Smooth muscle cell (in vitro differentiated cells): ENCODE results near the gene ADAM30. TPM values are rescaled to one million over a fixed set of nuclear protein-coding genes. Genes with fewer than 3 reads are reported as not detected.

ENCODE experiments used
- DNase-seq: peaks from one replicate; lab custom pipeline; 2025; ENCODE audit not compliant: unreplicated experiment; lab: John Stamatoyannopoulos, UW
- H2AFZ ChIP-seq: fragments of 200-600 bp; sonication (generic); 2 replicates; pipeline ENCODE4 v1.6.0; 2016; ENCODE audit warnings: antibody characterized with exemption, low read depth, mild to moderate bottlenecking
- H3F3A ChIP-seq: fragments of 200-600 bp; sonication (generic); 2 replicates; pipeline ENCODE4 v1.6.0; 2017; ENCODE audit warnings: antibody characterized with exemption, low read depth
- H3K27ac ChIP-seq: fragments of 200-600 bp; sonication (generic); 2 replicates; pipeline ENCODE4 v1.5.1; 2016; ENCODE audit warnings: low read depth, mild to moderate bottlenecking
- H3K27me3 ChIP-seq: fragments of 200-600 bp; sonication (generic); 2 replicates; pipeline ENCODE4 v1.6.1; 2016; ENCODE audit warnings: low read depth, mild to moderate bottlenecking
- H3K36me3 ChIP-seq: fragments of 200-600 bp; sonication (generic); 2 replicates; pipeline ENCODE4 v1.5.1; 2016; ENCODE audit warnings: low read depth
- H3K4me1 ChIP-seq: fragments of 200-600 bp; sonication (generic); 2 replicates; pipeline ENCODE4 v1.5.1; 2016; ENCODE audit warnings: low read depth
- H3K4me2 ChIP-seq: fragments of 200-600 bp; sonication (generic); 2 replicates; pipeline ENCODE4 v1.6.0; 2016; ENCODE audit warnings: mild to moderate bottlenecking
- H3K4me3 ChIP-seq: fragments of 200-600 bp; sonication (generic); 2 replicates; pipeline ENCODE4 v1.5.1; 2016; ENCODE audit warnings: mild to moderate bottlenecking
- H3K79me2 ChIP-seq: fragments of 200-600 bp; sonication (generic); 2 replicates; pipeline ENCODE4 v1.6.0; 2016; ENCODE audit warnings: low read depth, mild to moderate bottlenecking
- H3K9ac ChIP-seq: fragments of 200-600 bp; sonication (generic); 2 replicates; pipeline ENCODE4 v1.6.0; 2016; ENCODE audit warnings: low read depth
- H3K9me3 ChIP-seq: fragments of 200-600 bp; sonication (generic); replicated peaks from 2 replicates; pipeline ENCODE4 v1.5.1; 2016; ENCODE audit warnings: low read depth
- H4K20me1 ChIP-seq: fragments of 200-600 bp; sonication (generic); 2 replicates; pipeline ENCODE4 v1.6.0; 2016; ENCODE audit warnings: low read depth
- WGBS: methylation state at CpG from one replicate; pipeline ENCODE4 v1.1.7; 2016; ENCODE audit warnings: low lambda C conversion rate; 5-methylcytosine and 5-hydroxymethylcytosine counted together
- polyA plus RNA-seq: library from polyadenylated mRNA; unstranded; fragments of >200 nt; fragmentation: Nextera tagmentation; extraction: Ambion mirVana; gene quantifications from 2 replicates; pipeline ENCODE4 v1.2.1, GENCODE V29; 2016
- total RNA-seq: library from RNA; depleted of rRNA; stranded (reverse); fragments of >200 nt; gene quantifications from 2 replicates; pipeline ENCODE4 v1.2.3, GENCODE V29; 2014
- TF ChIP-seq, protein P1 (sequence below): fragments of 200-600 bp; sonication (generic); IDR thresholded peaks from 2 replicates; pipeline ENCODE4 v1.5.1; 2017; ENCODE audit warnings: borderline replicate concordance, mild to moderate bottlenecking, antibody characterized with exemption; ENCODE audit not compliant: insufficient read depth, poor library complexity, severe bottlenecking

Gene ADAM30
- total and polyA plus RNA-seq, 2 experiments from 2014 or later, result not detected

DNA sequence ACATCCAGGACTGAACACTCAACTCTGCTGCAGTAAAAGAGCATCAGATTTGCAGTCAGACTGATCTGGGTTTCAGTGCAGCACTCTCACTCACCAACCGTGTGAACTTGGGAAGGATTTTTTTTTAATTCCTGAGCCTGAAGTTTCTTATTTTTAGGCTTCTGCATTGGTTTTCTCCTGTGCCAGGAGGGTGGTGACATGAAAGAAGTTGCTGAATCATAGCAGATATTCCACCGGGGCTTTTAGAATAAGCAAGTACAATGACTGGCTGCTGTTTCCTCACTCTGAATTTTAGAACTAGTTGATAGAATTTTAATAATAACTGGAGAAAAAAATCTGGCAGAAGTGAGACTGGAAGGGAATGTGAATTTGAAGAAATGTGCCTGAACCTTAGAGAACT, 11.6 kb downstream of the ADAM30 start:
- 45% methylated on average over 2 of the region's 2 CpGs for WGBS
- DNase-seq, result no peak
- Histone ChIP-seq H4K20me1 (no peaks in the 10 kb centered on the region), H3K4me2 (no peak overlapping the region), H3K36me3 (no peaks in the 10 kb centered on the region), H3F3A (no peaks in the 10 kb centered on the region), H2AFZ (no peak overlapping the region), H3K4me1 (no peaks in the 10 kb centered on the region), H3K79me2 (no peaks in the 10 kb centered on the region), H3K27me3 (no peaks in the 10 kb centered on the region), H3K27ac (no peak overlapping the region), H3K4me3 (no peak overlapping the region), H3K9ac (no peak overlapping the region), H3K9me3 (peaks cover 4% of the 10 kb centered on the region)
- TF ChIP-seq, protein P1, sequence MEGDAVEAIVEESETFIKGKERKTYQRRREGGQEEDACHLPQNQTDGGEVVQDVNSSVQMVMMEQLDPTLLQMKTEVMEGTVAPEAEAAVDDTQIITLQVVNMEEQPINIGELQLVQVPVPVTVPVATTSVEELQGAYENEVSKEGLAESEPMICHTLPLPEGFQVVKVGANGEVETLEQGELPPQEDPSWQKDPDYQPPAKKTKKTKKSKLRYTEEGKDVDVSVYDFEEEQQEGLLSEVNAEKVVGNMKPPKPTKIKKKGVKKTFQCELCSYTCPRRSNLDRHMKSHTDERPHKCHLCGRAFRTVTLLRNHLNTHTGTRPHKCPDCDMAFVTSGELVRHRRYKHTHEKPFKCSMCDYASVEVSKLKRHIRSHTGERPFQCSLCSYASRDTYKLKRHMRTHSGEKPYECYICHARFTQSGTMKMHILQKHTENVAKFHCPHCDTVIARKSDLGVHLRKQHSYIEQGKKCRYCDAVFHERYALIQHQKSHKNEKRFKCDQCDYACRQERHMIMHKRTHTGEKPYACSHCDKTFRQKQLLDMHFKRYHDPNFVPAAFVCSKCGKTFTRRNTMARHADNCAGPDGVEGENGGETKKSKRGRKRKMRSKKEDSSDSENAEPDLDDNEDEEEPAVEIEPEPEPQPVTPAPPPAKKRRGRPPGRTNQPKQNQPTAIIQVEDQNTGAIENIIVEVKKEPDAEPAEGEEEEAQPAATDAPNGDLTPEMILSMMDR, result no peak

DNA sequence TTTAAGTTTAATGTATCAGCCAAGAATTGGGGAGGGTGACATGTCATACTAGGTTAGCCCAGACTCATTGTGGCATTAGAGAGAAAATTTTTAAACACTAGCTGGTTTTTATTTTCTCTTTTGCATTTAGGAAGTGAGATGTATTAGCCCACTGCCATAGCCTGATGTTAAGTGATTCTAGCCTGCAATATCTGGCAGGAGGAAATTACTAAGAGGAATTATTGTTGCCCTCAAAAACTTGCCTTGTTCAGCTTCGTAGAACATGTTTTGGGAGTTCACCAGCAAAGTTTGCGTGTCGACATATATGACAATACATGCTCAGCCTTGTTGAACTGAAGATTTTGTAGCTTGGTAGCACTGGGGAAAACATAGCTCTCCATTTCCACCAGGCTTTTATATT, 12.5 kb downstream of the ADAM30 start:
- TF ChIP-seq, protein P1, result no peak
- Histone ChIP-seq H3K4me3 (no peak overlapping the region), H3F3A (no peaks in the 10 kb centered on the region), H3K79me2 (no peaks in the 10 kb centered on the region), H3K27me3 (no peaks in the 10 kb centered on the region), H3K4me1 (no peaks in the 10 kb centered on the region), H3K4me2 (no peak overlapping the region), H3K9me3 (peaks cover 2% of the 10 kb centered on the region), H4K20me1 (no peaks in the 10 kb centered on the region), H3K27ac (no peak overlapping the region), H2AFZ (no peak overlapping the region), H3K36me3 (no peaks in the 10 kb centered on the region), H3K9ac (no peak overlapping the region)
- 96% methylated on average over 3 of the region's 3 CpGs for WGBS
- DNase-seq, result no peak

DNA sequence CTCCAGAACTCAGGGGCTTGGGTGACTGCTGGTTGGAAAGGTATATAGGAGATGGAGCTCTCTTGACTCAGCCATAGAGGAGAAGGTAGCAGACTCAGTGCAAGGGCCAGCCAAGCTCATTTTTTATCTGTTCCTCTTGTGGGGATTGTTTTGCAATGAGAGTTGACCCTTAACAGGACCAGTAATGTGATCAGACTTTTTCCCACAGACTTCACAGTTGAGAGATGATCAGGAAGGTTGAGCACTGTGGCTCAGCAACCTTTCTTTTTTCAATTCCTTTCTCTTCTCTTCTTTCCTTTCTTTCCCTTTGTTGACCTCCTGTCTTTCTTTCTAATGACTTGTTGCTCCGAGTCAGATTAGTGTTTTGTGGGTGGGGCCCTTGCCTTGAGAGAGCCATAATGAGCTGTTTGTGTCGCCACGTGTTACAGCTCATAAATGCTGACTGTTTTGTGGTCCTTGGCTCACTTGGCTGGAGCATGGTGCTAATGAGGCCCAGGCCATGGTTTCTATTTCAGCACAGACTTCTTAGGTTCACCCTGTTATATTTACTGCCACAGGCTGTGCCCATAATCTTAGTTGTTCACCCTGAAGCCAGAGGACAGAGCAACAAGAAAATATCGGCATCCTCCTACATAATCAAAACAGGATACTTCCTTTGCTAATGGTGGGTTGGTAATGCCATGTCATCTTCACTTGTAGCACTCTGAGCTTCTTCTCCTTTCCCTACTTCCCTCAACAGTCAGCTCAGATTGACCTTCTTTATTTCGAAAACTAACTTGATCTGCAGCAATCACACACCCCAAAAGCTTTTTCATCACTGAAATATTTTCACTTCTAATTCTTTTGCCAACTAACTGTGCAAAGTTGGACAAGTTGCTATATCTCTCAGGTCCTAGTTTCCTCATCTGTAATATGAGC, 13.9 kb downstream of the ADAM30 start:
- Histone ChIP-seq H3K4me3 (no peak overlapping the region), H3K79me2 (no peaks in the 10 kb centered on the region), H3F3A (no peaks in the 10 kb centered on the region), H3K9me3 (no peaks in the 10 kb centered on the region), H3K4me1 (no peaks in the 10 kb centered on the region), H3K36me3 (no peaks in the 10 kb centered on the region), H3K27ac (no peak overlapping the region), H2AFZ (no peak overlapping the region), H4K20me1 (no peaks in the 10 kb centered on the region), H3K27me3 (no peaks in the 10 kb centered on the region), H3K4me2 (no peak overlapping the region), H3K9ac (no peak overlapping the region)
- TF ChIP-seq, protein P1, result no peak
- 66% methylated on average over 5 of the region's 5 CpGs for WGBS
- no peak for DNase-seq
